Measurements from ENCODE around the gene SLC22A12. TPM values are rescaled to one million over a fixed set of nuclear protein-coding genes. Genes with fewer than 3 reads are reported as not detected.

Gene SLC22A12
- total RNA-seq, 1 donor from 2014 or later: not detected

- no peak for DNase-seq (ENCODE audit: extremely low spot score, unreplicated experiment)
- no peaks in the 10 kb centered on the region for H3K27me3 Mint-ChIP-seq
- peaks cover 8% of the 10 kb centered on the region for H3K4me1 Mint-ChIP-seq (ENCODE audit: unreplicated experiment)
- no peaks in the 10 kb centered on the region for H3K9me3 Mint-ChIP-seq
- no peak overlapping the region for H3K27ac Mint-ChIP-seq
- TF ChIP-seq, protein P1, sequence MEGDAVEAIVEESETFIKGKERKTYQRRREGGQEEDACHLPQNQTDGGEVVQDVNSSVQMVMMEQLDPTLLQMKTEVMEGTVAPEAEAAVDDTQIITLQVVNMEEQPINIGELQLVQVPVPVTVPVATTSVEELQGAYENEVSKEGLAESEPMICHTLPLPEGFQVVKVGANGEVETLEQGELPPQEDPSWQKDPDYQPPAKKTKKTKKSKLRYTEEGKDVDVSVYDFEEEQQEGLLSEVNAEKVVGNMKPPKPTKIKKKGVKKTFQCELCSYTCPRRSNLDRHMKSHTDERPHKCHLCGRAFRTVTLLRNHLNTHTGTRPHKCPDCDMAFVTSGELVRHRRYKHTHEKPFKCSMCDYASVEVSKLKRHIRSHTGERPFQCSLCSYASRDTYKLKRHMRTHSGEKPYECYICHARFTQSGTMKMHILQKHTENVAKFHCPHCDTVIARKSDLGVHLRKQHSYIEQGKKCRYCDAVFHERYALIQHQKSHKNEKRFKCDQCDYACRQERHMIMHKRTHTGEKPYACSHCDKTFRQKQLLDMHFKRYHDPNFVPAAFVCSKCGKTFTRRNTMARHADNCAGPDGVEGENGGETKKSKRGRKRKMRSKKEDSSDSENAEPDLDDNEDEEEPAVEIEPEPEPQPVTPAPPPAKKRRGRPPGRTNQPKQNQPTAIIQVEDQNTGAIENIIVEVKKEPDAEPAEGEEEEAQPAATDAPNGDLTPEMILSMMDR (conservative IDR thresholded peaks at IDR 0.05): no peak
- H3K36me3 Mint-ChIP-seq: peaks cover 3% of the 10 kb centered on the region
- H3K4me3 Mint-ChIP-seq: no peak overlapping the region
These were observed 23.9 kb downstream of the SLC22A12 start for GRCh38 chr11:64614917-64615316.

- H3K4me1 Mint-ChIP-seq (ENCODE audit: unreplicated experiment): peaks cover 18% of the 10 kb centered on the region
- H3K27me3 Mint-ChIP-seq: no peaks in the 10 kb centered on the region
- peaks cover 3% of the 10 kb centered on the region for H3K36me3 Mint-ChIP-seq
- no peak overlapping the region for H3K27ac Mint-ChIP-seq
- no peaks in the 10 kb centered on the region for H3K9me3 Mint-ChIP-seq
- DNase-seq (ENCODE audit: extremely low spot score, unreplicated experiment): no peak
- H3K4me3 Mint-ChIP-seq: no peak overlapping the region
- TF ChIP-seq, protein P1 (conservative IDR thresholded peaks at IDR 0.05): no peak
These were observed 25.8 kb downstream of the SLC22A12 start for GRCh38 chr11:64616817-64617216.

- peaks cover 3% of the 10 kb centered on the region for H3K36me3 Mint-ChIP-seq
- peaks cover 18% of the 10 kb centered on the region for H3K4me1 Mint-ChIP-seq (ENCODE audit: unreplicated experiment)
- H3K4me3 Mint-ChIP-seq: peak overlapping the region; percentile 44
- TF ChIP-seq, protein P1 (conservative IDR thresholded peaks at IDR 0.05): no peak
- DNase-seq (ENCODE audit: extremely low spot score, unreplicated experiment): no peak
- H3K9me3 Mint-ChIP-seq: no peaks in the 10 kb centered on the region
- H3K27ac Mint-ChIP-seq: peak overlapping the region; percentile 71
- no peaks in the 10 kb centered on the region for H3K27me3 Mint-ChIP-seq
These were observed 28.2 kb downstream of the SLC22A12 start for GRCh38 chr11:64619196-64619595.

GRCh38 chr11:64619811-64620380 is 28.9 kb downstream of the SLC22A12 start:
- peak overlapping the region; percentile 44 for H3K4me3 Mint-ChIP-seq

DNA sequence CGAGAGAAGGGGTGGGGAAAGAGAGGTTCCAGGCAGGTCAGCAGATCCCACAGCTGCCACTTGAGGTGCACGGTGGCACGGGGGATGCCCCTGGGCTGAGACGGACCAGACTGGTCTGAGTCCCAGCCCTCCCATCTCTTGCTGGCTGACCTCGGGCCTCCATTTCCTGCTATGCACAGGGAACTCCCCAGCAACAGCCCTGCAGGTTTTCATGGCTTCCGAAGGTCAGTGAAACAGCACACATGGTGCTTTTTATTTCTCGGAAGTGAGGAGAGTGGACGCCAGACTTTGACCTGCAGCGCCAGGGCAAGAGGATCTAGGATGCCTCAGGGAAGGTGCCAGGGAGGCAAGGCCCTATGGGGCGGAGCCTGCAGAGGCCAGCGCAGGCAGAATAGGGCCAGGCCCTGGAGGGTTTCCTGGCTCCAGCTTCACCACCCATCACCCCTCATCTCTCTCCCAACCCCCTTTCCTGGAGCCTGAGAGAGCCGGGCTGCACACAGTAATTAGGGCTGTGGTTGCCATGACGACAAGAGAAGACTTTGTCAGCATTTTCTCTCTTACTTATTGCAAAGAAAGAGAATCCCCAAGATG is 29.5 kb downstream of the SLC22A12 start:
- no peaks in the 10 kb centered on the region for H3K36me3 Mint-ChIP-seq
- peak overlapping the region; percentile 61 for H3K4me3 Mint-ChIP-seq
- peak overlapping the region; percentile 71 for H3K27ac Mint-ChIP-seq
- H3K27me3 Mint-ChIP-seq: no peaks in the 10 kb centered on the region
- no peaks in the 10 kb centered on the region for H3K9me3 Mint-ChIP-seq
- DNase-seq (ENCODE audit: extremely low spot score, unreplicated experiment): no peak
- TF ChIP-seq, protein P1 (conservative IDR thresholded peaks at IDR 0.05): no peak
- H3K4me1 Mint-ChIP-seq (ENCODE audit: unreplicated experiment): peaks cover 18% of the 10 kb centered on the region

More at GRCh38 chr11:64619811-64620380, 28.9 kb downstream of the SLC22A12 start:
- Mint-ChIP-seq H3K27ac (peak overlapping the region; percentile 71), H3K9me3 (no peaks in the 10 kb centered on the region), H3K27me3 (no peaks in the 10 kb centered on the region), H3K4me1 (ENCODE audit: unreplicated experiment) (peaks cover 18% of the 10 kb centered on the region), H3K36me3 (peaks cover 3% of the 10 kb centered on the region)
- DNase-seq (ENCODE audit: extremely low spot score, unreplicated experiment): no peak
- TF ChIP-seq, protein P1 (conservative IDR thresholded peaks at IDR 0.05): no peak

Data from type B pancreatic cell (in vitro differentiated cells).